Non-pigmented ciliary epithelial cell (primary cell): ENCODE data around the gene NPAS1.
"Not testable (repeated sequence)": the region's sequence is repeated elsewhere in the genome, so short reads cannot be mapped to it uniquely, and the experiment has no call there.

Source experiments
- DNase-seq: peaks from one replicate; pipeline ENCODE4 v3.0.0-alpha.2; 2010; ENCODE audit warnings: low read depth

NPAS1 gene

DNA sequence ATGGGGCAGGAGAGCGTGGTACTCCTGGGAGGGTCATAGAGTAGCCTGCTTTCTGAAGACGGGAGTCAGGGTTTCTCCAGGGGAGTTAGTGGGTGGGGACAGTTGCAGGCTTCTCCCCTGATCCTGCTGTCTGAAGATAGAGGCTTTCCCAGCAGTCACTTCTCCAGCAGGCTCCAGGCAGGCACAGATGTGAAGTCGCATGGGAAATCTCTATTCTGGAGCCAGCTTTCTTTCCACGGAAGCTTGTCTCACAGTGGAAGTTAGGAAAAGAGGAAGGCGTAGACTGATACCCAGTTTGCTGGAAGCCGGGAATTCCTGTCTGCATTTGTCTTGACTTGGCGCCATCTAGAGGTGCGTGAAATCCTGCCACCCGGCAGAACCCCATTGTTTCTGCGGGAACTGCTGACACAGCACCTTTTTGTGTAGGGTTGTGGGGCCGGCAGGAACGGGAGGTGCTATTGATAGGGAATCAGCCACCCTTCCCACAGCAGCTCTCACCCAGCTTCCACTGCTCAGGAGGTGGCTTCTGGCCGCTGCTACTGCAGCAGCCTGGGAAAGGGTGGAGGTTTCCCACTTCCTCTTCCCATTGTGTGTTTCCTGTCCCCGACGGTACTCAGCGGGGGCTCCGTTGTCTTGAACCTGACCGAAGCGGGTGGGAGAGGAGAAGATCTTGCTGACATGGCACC lies 28.5 kb upstream of the NPAS1 start:
- peak; percentile 43 for DNase-seq

DNA sequence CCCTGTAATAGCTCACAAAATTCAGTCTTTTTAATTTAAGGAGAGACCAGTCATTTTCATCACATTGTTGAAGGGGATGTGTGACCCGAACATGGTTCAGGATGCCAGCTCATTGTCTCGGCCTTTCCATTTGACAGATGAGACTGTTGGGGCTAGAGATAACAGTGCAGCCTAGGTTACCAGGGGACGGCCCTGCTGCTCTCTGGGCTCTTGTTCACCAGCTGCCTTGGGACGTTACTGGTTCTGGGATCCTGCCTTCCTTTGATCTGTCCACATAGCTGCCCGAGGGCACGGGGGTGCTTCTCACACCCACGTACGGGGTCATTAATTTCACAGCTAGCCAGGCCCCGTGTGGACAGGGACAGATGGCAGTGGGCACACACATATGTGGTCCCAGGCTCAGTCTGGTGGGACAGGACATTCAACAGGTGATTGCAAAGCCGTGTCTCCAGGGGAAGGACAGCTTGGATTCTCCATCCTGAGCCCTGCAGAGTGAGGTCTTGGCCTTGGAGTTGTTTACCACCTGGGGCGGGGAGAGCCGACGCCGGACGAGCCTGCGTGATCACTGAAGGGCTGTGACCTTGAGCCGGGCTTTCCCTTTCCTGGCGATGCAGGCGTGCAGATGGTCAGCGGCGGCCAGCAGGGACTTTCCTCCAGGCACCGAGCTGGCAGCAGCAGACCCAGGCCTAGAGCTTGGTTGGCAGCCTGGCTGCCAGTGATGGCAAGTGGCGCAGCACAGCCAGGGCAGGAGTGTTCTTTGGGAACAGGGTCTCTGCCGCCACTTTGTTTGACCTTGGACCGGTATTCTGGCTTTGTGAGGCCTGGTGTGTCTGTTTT lies 26.7 kb upstream of the NPAS1 start:
- no peak for DNase-seq

DNA sequence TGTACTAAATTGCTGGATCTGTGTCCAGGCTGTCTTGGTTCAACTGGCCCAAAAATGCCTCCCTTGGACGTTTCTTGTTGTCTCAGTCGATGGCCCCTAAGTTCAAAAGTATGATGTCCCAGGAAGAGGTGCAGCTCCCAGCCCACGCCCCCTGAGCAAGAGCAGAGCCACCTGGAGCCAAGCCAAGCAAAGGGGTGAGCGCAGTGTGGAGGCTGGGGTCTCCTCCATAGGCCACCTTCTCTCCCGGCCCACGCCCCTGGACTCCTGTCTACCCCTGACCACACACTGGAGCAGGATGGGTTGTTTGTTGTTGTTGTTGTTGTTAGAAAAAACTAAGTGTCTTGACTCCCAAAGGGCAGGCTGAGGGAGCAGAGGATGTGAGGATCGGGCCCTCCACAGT lies 26.0 kb upstream of the NPAS1 start:
- no peak for DNase-seq

DNA sequence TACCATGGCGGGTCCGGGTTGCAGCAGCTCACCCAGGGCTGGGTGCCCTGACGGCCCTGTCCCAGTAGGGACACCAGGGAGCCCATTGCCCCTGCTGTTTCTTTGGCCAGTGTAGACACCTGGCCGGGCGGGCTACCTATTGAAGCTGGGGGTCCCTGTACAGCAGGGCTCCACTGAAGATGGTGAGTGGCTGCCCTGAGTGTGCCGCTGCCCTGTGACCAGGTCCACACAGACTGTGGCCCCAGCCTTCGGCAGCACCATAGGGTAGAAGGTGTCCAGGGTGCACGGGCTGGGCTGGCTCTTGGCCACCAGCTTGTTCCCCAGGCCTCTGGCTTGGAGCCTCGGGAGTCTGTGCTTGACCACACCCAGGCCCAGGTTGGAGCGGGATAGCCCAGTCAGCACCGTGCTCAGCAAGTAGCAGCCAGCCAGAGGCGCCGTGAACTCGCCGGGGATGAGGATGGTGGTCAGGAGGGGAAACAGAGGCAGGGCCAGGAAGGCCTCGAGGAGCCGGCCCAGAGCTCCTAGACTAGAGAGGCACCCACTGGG lies 25.4 kb upstream of the NPAS1 start:
- DNase-seq, result no peak

DNA sequence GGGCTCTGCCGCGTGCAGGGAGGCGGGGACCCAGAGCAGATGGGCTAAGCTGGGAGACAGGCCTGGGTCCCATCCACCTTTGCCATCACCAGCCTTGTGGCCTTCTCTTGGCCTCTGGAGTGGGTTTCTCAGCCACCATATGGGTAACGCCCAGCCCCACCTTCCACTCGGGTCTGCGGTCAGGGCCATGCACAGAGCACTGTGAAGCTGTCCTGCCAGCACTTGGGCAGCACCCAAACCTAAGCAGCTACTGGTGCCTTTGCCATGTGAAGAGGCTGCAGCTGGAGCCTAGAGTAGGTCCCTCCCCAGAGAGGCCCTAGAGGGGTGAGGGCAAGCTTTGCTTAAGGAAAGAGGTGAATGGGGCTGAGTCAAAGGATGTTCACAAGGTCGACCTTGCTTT lies 24.1 kb upstream of the NPAS1 start:
- DNase-seq, result no peak

DNA sequence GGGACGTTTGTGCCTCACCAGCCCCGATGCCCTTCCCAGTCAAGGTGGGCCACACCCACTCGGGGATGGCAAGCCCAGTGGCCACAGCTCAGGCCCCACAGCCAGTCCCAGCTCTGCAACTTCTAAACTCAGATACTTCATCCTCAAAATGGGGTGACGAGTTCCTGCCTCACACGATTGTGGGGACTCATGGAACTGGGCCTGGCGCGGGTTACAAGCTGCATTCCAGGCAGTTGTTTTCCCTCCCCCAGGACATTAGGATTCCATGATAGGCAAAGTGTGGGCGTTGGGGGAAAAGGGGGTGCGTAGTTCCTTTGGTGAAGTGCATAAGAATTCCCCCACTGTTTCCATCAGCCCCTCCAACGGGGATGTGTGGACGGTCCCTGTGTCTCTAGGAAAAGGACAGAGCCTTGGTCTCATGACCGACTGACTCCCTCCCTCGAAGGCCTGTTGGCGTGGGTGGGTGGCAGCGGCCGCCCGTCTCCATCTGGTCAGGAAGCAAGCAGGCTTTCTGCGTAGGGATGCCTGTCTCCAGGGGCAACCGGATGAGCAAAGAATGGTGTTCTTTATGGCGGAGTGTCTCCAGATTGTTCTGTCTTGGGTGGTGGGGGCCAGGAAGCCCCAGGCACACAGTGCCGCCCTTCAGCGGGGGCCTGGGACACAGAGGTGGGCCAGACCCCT lies 21.1 kb upstream of the NPAS1 start:
- no peak for DNase-seq

DNA sequence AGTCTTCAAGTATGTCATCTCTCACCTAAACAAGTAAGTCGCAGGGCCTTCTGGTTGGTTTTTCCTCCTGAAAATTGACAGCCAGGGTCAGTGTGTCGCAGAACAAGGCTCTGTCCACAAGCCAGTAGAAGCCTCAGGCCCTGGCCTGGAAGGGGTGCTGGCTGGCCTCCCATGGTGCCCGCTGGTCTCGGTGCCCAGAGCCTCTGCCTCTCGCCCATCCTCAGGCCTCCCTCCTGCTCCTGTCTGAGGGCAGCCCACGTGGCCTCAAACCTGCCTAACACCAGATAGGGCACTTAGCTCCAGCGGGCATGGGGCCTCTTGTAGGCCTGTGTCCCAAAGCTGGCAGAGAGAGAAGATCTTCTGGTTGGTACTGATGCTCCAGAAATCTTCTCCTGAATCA lies 20.3 kb upstream of the NPAS1 start:
- DNase-seq, result no peak

DNA sequence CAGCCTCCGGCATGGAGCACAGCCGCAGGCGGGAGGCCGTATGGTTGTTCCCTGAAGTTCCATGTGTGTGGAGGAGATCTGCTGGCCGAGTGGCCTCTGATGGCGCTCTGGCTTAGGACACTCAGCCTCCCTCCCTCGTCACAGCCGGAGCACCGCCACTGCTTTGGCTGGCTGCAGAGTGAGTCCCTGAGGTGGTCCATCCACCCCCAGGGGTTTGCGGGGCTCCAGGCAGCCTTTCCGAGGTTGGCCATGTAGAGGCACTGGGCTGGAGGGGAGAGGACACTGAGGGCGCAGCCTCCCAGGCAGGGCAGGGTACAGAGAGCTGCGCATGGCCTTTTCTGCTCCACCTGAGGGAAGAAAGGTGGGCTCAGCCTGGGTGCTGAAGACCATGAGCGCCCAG lies 19.8 kb upstream of the NPAS1 start:
- no peak for DNase-seq

DNA sequence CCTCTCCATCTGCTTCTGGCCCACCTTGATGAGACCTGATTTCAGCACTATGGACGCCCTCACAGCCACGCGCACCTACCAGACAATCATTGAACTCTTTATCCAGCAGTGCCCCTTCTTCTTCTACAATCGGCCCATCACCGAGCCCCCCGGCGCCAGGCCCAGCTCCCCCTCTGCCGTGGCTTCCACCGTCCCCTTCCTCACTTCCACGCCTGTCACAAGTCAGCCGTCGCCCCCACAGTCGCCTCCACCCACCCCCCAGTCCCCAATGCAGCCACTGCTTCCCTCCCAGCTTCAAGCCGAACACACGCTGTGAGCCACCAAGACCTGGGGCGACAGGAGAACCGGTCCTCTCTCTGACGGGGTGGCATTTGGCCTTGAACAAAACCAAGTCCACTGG lies 19.3 kb upstream of the NPAS1 start:
- no peak for DNase-seq

DNA sequence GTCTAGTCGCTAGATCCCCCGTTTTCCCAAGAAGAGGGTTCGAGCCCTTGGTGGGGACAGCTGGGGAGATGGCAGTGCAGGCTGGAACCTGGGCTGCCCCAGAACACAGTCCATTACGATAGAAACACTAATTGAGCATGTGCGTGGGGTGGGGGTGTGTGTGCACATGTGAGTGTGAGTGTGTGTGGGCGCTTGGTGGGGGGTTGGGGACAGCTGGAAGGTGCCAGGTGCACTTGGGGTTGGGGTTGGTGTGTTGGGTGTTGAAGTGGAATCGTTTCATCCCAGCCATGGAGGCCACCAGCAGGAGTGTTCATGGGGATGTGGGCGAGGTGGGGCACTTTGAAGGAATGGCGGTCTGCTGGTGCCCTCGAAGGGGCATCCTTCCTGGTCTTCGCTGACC lies 18.1 kb upstream of the NPAS1 start:
- DNase-seq, result no peak

DNA sequence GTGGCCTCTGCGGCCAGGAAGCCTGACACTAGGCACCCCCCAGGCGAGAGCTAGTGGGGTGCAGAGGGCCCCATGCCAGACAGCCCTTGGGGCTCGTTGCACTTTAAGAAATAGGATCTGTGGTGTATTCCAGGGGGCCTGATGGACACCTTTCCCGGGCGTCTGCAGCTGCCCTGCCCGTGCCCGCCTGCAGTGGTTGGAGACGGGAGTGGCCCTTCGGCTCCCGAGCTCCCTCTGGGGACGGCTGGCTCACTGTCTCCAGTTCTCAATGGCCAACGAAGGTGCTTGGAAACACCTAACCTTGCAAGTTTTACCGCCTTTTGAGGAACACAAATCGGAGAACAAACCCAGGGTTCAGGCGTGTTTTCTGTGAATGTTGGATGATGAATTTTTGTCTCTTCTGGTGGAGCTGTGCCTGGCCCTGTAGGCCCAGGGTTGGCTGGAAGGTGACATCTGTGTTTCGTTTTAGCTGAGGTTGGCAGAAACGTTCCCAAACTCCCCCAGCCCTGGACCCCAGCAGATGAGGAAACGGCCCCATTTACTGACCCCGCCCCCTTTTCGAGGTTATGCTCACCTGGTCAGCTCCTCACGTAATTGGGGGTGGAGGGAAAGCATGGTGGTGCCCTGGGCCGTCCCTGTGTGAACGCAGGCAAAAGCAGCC lies 17.4 kb upstream of the NPAS1 start:
- no peak for DNase-seq

DNA sequence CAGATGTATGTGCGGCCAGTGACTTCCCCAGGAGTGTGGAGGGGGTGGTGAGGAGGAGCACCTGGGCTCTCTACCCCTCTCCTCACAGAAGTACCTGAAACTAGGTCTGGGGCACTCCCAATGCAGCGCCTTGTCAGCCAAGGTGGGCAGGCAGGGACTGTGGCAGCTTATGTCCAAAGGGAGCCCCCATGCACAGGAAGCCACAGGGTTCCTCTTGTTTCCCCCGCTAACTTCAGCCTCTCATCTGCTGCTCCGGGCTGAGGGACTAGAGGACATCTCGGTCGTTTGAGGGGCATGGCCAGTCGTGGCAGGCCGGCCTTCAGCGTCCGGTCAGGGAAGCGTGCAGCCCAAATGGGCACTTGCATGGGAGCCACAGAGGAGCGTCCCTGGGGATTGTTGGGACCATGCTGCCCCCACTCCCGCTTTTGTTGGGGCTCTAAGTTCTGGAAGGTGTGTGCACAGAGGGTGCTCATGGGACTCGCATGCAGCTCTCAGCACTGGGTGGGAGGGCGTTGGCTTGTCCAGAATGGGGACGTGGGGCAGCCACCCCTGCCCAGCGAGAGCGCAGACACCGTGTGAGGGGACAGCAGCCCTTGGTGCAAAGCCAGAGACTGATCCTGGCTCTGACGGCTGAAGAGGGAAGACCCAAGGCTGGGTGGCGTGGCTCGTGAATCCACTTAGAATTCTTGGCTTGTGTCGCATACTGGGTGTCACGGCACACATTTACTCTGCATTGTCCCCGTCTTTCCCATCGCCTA lies 16.6 kb upstream of the NPAS1 start:
- DNase-seq, result no peak

DNA sequence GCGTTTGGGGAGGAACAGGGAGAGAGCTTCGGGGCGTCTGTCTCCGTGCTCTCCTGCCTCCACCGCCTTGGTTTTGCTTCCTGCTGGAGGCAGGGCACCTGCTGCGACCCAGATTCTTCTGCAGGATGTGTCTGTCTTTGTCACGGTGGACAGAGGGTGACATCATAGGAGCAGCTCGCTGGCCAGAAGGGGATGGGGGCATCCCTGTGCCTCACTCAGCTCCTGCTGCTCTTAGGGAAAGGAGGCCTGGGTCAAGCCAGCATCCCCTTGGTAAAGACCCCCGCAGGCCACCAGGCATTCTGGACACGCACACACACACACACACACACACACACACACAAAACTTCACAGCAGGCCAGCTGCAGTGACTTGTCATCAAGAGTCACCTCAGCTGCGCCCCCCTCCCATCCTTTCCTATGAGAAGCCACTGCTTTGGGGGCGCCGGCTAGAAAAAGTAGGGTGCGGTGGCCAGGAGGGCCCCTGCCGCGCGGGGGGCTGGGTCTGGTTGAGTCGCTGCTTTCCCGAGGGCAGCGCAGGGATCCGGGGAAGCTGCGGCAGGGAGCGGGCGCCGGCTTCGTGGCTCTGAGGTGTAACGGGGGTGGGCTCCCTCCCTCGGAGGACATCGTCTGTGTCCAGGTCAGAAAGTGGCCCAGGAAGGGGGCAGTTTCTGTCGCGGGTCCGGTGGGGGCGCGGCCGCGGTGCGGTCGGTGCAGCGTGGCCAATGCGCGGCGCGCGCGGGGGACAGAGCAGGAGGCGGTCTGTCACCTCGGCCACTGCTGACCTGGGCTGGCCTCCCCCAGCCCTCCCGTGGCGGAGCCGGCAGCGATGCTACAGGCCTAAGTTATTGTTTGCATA lies 15.8 kb upstream of the NPAS1 start:
- DNase-seq, result no peak

DNA sequence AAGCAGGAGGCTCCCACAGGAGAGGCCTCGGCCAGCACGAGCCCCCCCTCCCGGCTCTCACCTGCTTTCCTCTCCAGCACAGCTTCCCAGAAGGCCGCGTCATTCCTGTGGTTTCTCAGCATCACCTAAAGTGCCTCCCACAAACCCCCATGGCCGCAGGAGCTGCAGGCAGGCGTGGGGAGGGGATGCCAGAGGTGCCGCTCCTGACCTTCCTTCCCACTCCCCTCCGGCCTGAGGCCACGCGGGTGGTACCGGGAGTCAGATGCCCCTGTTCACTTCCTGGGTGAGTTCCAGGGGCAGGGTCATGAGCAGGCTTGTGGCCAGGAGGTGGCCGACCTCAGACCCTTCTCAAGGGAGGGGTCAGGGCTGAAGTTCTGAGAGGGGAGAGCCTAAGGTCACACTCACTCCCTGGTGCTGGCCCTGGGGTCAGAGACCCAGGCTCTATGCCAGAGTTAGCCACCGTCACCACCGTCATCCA lies 14.4 kb upstream of the NPAS1 start:
- no peak for DNase-seq

DNA sequence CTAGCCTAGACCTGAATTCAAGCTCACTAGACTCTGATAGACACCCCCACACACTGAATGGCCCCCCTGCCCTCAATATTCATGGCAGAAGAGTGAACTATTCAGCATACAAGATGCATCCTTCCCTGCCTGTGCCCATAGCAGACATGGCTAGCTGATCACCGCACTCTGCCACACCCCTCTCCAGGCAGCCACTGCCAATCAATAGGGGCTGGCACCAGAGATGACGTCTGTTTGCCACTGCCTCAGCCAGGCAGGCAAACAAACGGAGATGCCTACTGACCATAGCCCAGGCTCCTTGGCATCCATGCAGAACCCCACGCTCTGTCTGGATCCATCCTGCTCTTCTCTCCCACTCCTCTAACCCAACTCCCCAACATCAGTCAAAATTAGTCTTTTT lies 13.8 kb upstream of the NPAS1 start:
- no peak for DNase-seq

DNA sequence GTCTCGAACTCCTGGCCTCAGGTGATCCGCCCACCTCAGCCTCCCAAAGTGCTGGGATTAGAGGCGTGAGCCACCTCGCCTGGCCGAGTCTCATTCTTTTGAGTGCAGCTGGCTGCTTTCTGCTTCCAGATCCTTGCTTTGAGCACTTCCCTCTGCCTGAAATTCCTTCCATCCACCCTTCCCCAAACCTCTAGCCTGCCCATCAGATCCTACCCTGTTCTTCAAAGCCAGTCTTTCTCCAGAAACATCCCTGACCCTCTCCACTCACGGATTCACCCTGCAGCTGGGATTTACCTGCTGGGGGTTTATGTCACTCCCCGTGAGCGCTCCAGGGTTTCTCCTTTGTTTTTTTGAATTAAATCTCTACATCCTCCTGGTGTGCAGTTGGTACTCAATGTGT lies 13.1 kb upstream of the NPAS1 start:
- DNase-seq, result no peak

DNA sequence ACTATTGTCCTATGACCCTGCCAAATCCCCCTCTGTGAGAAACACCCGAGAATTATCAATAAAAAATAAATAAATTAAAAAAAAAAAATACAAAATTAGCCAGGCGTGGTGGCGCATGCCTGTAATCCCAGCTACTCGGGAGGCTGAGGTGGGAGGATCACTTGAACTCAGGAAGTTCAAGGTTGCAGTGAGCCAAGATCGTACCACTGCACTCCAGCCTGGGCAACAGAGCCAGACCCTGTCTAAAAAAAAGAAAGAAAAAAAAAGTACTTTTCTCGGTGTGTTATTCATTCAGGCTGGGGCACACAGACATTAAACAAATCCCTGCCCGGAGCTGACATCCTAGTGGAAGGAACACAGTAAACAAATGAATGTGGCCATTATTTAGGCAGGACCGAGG lies 9.1 kb upstream of the NPAS1 start:
- not testable (repeated sequence) for DNase-seq

DNA sequence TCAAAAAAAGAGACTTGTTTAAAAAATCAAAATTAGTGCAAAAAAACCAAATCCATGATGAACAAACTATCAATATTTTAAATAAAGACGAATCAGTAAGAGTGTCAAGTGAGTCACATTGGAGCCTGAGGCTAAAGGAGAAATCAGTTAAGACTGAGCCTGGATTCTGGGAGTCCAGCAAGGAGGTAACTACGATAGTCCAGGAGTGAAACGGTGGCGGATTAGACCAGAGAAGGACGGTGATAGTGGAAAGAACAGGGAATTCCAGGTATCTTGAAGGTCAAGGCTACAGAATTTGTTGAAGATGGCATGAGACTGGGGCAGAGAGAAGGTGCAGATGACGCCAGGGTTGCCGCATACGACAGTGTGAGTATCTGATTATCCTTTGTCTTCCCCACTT lies 7.0 kb upstream of the NPAS1 start:
- no peak for DNase-seq

DNA sequence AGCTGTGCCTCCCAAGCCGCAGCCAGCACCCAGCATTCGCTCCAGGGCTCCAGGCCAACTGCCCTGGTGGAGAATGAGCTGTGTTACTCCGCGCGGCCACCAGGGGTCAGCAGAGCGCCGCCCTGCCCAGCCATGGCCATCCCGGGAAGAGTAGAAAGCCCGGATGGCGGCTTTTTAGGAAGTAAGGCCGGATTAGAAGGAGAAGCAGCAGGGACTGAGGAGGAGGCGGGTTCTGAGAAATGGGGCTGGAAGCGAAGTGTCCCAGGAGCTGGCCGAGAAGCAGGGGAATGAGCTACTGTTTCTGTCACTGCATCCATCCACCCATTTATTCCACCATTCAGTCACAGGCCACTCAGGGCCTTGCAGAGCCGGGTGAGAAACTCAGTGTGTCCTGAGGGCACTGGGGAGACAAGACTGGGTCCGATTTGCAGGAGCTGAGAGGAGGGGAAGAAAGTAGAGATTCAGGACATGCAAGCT lies 6.6 kb upstream of the NPAS1 start:
- DNase-seq, result no peak

DNA sequence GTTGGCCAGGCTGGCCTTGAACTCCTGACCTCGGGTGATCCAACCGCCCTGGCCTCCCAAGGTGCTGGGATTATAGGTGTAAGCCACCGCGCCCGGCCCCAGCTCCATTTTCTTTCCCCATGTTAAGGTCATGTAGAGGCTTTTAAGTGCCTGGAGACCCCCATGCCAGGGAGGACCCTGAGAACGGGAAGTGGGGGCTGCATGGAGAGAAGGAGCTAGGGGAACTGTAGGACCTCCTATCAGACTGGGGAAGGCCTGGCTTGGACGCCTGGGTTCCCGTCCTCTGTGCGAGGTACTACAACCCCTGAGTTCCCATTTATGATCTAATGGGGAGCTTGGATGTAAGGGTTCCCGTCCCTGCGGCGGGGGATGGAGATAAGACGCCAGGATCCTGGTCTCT lies 714 bp upstream of the NPAS1 start:
- DNase-seq, result no peak
